ENCODE measurements around the gene GRIK5.

GRIK5 gene

DNA sequence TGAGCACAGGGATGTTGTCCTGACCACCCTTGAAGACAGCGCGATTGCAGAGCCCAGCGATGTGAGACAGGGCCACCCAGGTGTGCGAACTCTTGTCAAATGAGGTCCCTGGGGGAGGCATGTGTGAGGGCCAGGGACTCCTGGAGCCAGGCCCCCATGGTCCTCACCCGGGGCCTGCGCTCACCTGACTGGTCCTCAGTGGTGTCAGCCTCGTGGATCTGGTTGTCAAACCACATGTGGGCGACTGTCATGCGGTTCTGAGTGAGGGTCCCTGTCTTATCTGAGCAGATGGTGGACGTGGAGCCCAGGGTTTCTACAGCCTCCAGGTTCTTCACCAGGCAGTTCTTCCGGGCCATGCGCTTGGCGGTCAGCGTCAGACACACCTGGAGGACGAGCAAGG is 88.3 kb downstream of the GRIK5 start:
- TF ChIP-seq, protein P1, sequence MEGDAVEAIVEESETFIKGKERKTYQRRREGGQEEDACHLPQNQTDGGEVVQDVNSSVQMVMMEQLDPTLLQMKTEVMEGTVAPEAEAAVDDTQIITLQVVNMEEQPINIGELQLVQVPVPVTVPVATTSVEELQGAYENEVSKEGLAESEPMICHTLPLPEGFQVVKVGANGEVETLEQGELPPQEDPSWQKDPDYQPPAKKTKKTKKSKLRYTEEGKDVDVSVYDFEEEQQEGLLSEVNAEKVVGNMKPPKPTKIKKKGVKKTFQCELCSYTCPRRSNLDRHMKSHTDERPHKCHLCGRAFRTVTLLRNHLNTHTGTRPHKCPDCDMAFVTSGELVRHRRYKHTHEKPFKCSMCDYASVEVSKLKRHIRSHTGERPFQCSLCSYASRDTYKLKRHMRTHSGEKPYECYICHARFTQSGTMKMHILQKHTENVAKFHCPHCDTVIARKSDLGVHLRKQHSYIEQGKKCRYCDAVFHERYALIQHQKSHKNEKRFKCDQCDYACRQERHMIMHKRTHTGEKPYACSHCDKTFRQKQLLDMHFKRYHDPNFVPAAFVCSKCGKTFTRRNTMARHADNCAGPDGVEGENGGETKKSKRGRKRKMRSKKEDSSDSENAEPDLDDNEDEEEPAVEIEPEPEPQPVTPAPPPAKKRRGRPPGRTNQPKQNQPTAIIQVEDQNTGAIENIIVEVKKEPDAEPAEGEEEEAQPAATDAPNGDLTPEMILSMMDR (IDR thresholded peaks at IDR 0.05) = no peak

GRCh38 chr19:41978470-41978869 is 91.5 kb downstream of the GRIK5 start:
- TF ChIP-seq, protein P1 (IDR thresholded peaks at IDR 0.05) = no peak

- TF ChIP-seq, protein P1 (IDR thresholded peaks at IDR 0.05) = no peak
These were observed 92.1 kb downstream of the GRIK5 start for GRCh38 chr19:41977916-41978315.

- TF ChIP-seq, protein P1 (IDR thresholded peaks at IDR 0.05) = no peak
These were observed 95.4 kb downstream of the GRIK5 start for GRCh38 chr19:41974652-41975051.

- TF ChIP-seq, protein P1 (IDR thresholded peaks at IDR 0.05) = no peak
These were observed 98.6 kb downstream of the GRIK5 start for GRCh38 chr19:41971363-41971762.

DNA sequence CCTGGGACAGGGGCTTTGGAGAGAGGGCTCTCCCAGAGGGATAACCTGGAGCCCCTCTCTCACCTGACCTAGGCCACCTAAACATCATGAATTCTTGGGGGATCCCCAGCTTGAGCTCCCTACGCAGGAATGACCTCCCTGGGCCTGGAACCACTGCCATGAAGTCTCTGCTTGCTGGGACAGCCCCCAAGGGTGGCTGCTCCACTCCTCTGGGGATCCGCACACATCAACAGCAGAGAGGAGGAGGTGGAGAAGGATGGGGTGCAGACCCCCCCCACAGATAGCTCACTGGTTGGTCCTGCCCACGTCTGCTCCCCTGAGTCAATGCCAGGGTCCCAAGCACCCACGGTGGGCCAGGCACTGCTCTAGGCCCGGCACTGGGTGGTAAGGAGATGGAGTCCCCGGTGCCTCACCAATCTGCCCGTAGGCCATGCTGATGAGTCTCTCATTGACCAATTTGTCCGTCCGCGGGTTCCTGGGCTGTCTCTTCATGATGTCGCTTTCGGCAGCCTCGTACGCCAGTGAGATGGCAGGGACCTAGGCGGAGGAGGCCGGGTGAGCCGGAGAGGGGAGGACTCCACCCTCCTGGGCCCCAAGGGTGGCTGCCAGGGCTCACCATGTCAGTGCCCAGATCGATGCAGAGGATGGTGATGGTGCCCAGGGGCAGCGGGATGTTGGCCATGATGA is 100.1 kb downstream of the GRIK5 start:
- TF ChIP-seq, protein P1 (IDR thresholded peaks at IDR 0.05) = no peak

GRCh38 chr19:41968751-41969595 is 101.0 kb downstream of the GRIK5 start:
- TF ChIP-seq, protein P1 (IDR thresholded peaks at IDR 0.05) = no peak
